ENCODE data around the gene ZNF316. TPM values are rescaled to one million over a fixed set of nuclear protein-coding genes. Genes with fewer than 3 reads are reported as not detected.

ZNF316 gene
- total and polyA plus RNA-seq, 2 experiments from 2014 or later, result 1.1 to 17.4 TPM

DNA sequence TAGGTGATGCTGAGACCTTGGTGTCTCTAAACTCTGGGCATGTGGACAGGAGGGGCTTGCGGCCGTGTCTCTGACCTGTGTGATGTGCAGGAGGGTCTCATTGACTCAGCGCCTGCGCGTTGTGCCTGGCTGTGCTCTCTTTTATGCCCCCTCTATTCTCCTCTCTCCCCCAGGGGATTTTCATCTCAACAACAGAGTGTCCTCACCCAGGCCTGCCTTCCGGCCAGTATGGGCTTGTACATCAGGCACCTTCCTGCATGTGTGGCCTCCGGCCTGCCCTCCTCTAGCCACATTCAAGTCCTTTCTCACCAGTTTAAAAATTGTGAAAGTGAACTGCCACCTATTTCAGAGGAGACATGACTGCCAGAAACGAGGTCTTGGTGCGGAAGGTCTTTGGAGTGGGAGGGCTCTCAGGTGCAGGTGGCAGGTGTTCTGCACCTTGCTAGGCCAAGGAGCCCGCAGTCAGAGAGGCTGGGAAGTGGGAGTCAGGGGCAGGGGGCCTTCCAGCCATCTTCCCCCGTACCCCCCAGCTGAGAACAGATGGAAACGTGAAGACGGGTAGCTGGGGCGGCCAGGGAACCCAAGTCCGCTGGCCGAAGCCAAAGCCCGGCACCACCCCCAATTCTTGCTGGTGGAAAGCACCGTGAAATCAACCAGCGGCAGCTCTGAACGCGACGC lies 47.8 kb upstream of the ZNF316 start:
- Histone ChIP-seq H3K4me3 (peak overlapping the region; percentile 55), H3K4me1 (ENCODE audit: insufficient read depth) (0 out of 2 replicates have a peak, but pooled peaks cover 4% of the 10 kb centered on the region), H4K20me1 (replicated peaks; ENCODE audit: insufficient read depth) (peaks cover 11% of the 10 kb centered on the region; the same call in 1 of the 2 replicates), H3K27me3 (ENCODE audit: insufficient read depth) (no peaks in the 10 kb centered on the region), H3K9me2 (ENCODE audit: insufficient read depth) (no peaks in the 10 kb centered on the region), H3K27ac (ENCODE audit: low read depth) (no peak overlapping the region), H2AFZ (peak overlapping the region; percentile 78; the same call in 1 of the 2 replicates), H3K36me3 (ENCODE audit: insufficient read depth) (0 out of 2 replicates have a peak, but pooled peaks cover 7% of the 10 kb centered on the region), H3K79me2 (replicated peaks; ENCODE audit: insufficient read depth) (peaks cover 8% of the 10 kb centered on the region; the same call in 1 of the 2 replicates), H3K4me2 (peak overlapping the region; percentile 82), H3F3A (replicated peaks; ENCODE audit: low read depth) (peaks cover 5% of the 10 kb centered on the region; the same call in 1 of the 2 replicates)
- H3K36me3 Mint-ChIP-seq (ENCODE audit: low read depth), result peaks cover 67% of the 10 kb centered on the region
- H3K4me1 Mint-ChIP-seq, result peaks cover 8% of the 10 kb centered on the region; the same call in 2 of the 3 replicates
- no peak overlapping the region for H3K27ac Mint-ChIP-seq
- DNase-seq (ENCODE audit: low spot score) (peak; percentile 21), ATAC-seq (peak; percentile 31)
- peaks cover 3% of the 10 kb centered on the region for H3K27me3 Mint-ChIP-seq (ENCODE audit: insufficient read depth, low read depth, poor library complexity)
- H3K4me3 Mint-ChIP-seq, result peak overlapping the region; percentile 73
- TF ChIP-seq EZH2 (IDR thresholded peaks at IDR 0.05; ENCODE audit: low read depth, unreplicated experiment) (no peak), ZNF114 (CRISPR knock-in tag; IDR thresholded peaks at IDR 0.05) (no peak)
- H3K9me3 Mint-ChIP-seq, result no peaks in the 10 kb centered on the region

DNA sequence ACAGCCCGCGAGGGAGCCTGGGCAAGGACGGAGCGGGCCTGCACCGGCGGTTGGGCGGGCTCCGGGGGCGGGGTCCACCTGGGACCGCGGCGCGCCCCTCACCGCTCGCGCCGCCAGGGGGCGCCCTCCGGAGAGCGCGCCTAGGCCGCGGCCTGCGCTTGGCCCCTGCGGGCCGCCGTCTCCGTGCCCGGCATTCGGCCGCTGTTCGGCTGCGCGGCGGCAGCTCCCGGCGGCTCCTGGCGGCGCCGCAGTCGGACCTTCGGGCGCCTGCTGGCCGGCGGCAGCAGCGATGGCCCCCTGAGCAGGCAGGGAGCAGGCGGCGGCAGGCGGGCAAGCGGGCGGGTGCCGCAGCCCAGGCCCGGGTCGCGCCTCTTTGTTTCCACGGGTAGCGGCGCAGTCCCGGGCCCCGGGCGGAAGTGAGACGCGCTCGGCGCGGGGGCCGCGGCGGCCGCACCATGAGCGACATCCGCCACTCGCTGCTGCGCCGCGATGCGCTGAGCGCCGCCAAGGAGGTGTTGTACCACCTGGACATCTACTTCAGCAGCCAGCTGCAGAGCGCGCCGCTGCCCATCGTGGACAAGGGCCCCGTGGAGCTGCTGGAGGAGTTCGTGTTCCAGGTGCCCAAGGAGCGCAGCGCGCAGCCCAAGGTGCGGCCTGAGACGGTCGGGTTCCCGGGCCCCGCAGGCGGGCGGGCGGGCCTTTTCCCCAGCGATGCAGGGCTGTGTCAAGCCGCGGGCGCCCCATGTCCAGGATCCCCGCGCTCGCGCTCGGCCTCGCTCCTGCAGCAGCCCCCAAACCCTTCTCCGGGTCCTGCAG lies 47.1 kb upstream of the ZNF316 start, which contains the start of gene INTS15:
INTS15 (plus strand) TSS at position 193 of the 816 bp plus-strand sequence; CDS start at position 456, 263 bp downstream.
- Mint-ChIP-seq H3K4me1 (peaks cover 8% of the 10 kb centered on the region; the same call in 2 of the 3 replicates), H3K36me3 (ENCODE audit: low read depth) (peaks cover 65% of the 10 kb centered on the region)
- H3K36me3 ChIP-seq (ENCODE audit: insufficient read depth), result peaks cover 10% of the 10 kb centered on the region; the same call in 1 of the 2 replicates

More for the DNA sequence above, 47.1 kb upstream of the ZNF316 start, which contains the start of gene INTS15:
- H3K9me2 ChIP-seq (ENCODE audit: insufficient read depth), result no peaks in the 10 kb centered on the region
- Mint-ChIP-seq H3K27ac (no peak within 1 kb of the TSS), H3K9me3 (no peaks in the 10 kb centered on the region), H3K4me3 (peak within 1 kb of the TSS; percentile 88), H3K27me3 (ENCODE audit: insufficient read depth, low read depth, poor library complexity) (peaks cover 3% of the 10 kb centered on the region)
- H3K27me3 ChIP-seq (ENCODE audit: insufficient read depth), result no peaks in the 10 kb centered on the region
- no peak within 1 kb of the TSS for H3K27ac ChIP-seq (ENCODE audit: low read depth)
- ATAC-seq (peak; percentile 89), DNase-seq (ENCODE audit: low spot score) (peak; percentile 88)
- H3K4me3 ChIP-seq, result peak within 1 kb of the TSS; percentile 95
- peaks cover 5% of the 10 kb centered on the region; the same call in 1 of the 2 replicates for H3F3A ChIP-seq (replicated peaks; ENCODE audit: low read depth)
- peak within 1 kb of the TSS; percentile 90 for H2AFZ ChIP-seq
- TF ChIP-seq EZH2phosphoT487 (IDR thresholded peaks at IDR 0.05; ENCODE audit: unreplicated experiment) (no peak), POLR2AphosphoS5 (IDR thresholded peaks at IDR 0.05; ENCODE audit: low read depth) (peak; percentile 66)
- TF ChIP-seq, protein P1, sequence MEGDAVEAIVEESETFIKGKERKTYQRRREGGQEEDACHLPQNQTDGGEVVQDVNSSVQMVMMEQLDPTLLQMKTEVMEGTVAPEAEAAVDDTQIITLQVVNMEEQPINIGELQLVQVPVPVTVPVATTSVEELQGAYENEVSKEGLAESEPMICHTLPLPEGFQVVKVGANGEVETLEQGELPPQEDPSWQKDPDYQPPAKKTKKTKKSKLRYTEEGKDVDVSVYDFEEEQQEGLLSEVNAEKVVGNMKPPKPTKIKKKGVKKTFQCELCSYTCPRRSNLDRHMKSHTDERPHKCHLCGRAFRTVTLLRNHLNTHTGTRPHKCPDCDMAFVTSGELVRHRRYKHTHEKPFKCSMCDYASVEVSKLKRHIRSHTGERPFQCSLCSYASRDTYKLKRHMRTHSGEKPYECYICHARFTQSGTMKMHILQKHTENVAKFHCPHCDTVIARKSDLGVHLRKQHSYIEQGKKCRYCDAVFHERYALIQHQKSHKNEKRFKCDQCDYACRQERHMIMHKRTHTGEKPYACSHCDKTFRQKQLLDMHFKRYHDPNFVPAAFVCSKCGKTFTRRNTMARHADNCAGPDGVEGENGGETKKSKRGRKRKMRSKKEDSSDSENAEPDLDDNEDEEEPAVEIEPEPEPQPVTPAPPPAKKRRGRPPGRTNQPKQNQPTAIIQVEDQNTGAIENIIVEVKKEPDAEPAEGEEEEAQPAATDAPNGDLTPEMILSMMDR (conservative IDR thresholded peaks at IDR 0.05; ENCODE audit: low read depth in 2 of 2), result peak; percentile 29 to 70; a peak in 3 of 4 replicates
- H3K4me1 ChIP-seq (ENCODE audit: insufficient read depth), result 0 out of 2 replicates have a peak, but pooled peaks cover 4% of the 10 kb centered on the region
- peaks cover 8% of the 10 kb centered on the region; the same call in 1 of the 2 replicates for H3K79me2 ChIP-seq (replicated peaks; ENCODE audit: insufficient read depth)
- peaks cover 11% of the 10 kb centered on the region; the same call in 1 of the 2 replicates for H4K20me1 ChIP-seq (replicated peaks; ENCODE audit: insufficient read depth)
- H3K4me2 ChIP-seq, result peak within 1 kb of the TSS; percentile 96

All from GM23338 (cell line).